Prostate gland (tissue), 2 donors: ENCODE measurements around the gene SIDT2.

Source experiments
- CTCF ChIP-seq, 4 experiments: fragments of 200-600 bp in 2 of 4; fragments of 450-650 bp in 2 of 4; sonication (generic) in 2 of 4; IDR thresholded peaks; 1 replicate in 3 of 4; 2 replicates in 1 of 4; pipeline ENCODE4 v1.5.1; 2016 to 2019; ENCODE audit warnings: antibody characterized with exemption in 4 of 4, mild to moderate bottlenecking in 2 of 4, moderate library complexity in 2 of 4
- POLR2A ChIP-seq: fragments of 450-650 bp; IDR thresholded peaks from one replicate; pipeline ENCODE4 v1.6.1; 2016; ENCODE audit warnings: antibody characterized with exemption, mild to moderate bottlenecking

GRCh38 chr11:117179048-117179999 lies 781 bp downstream of the SIDT2 start:
- no peak for TF ChIP-seq CTCF (IDR thresholded peaks at IDR 0.05)
- TF ChIP-seq POLR2A = no peak
